HG03378 (cell line): ENCODE measurements around the gene RBM15.

ENCODE experiments used
- ATAC-seq: cut with Tn5 transposase; IDR thresholded peaks from one replicate; pipeline ENCODE4 v1.9.1; 2021; ENCODE audit warnings: mild to moderate bottlenecking, moderate library complexity; ENCODE audit not compliant: unreplicated experiment

The RBM15 gene

GRCh38 chr1:110347182-110347893, 8.2 kb downstream of the RBM15 start:
- no peak for ATAC-seq

GRCh38 chr1:110348050-110348449, 8.9 kb downstream of the RBM15 start:
- ATAC-seq: no peak

- ATAC-seq: no peak
Measured at GRCh38 chr1:110348771-110349170, 9.6 kb downstream of the RBM15 start.

GRCh38 chr1:110350360-110350759, 11.2 kb downstream of the RBM15 start:
- no peak for ATAC-seq

GRCh38 chr1:110355321-110355720, 16.1 kb downstream of the RBM15 start:
- no peak for ATAC-seq

GRCh38 chr1:110356379-110356778, 17.2 kb downstream of the RBM15 start:
- no peak for ATAC-seq

- no peak for ATAC-seq
Measured at GRCh38 chr1:110360431-110360830, 21.3 kb downstream of the RBM15 start.

- ATAC-seq: no peak
Measured at GRCh38 chr1:110361856-110362255, 22.7 kb downstream of the RBM15 start.

GRCh38 chr1:110364221-110364620, 25.0 kb downstream of the RBM15 start:
- ATAC-seq: no peak

- ATAC-seq: no peak
Measured at GRCh38 chr1:110370827-110371226, 31.6 kb downstream of the RBM15 start.

GRCh38 chr1:110375490-110375889, 36.3 kb downstream of the RBM15 start:
- ATAC-seq: no peak

- no peak for ATAC-seq
Measured at GRCh38 chr1:110380672-110381283, 41.6 kb downstream of the RBM15 start.

GRCh38 chr1:110383251-110383990, 44.2 kb downstream of the RBM15 start:
- ATAC-seq: no peak

GRCh38 chr1:110384581-110385321, 45.6 kb downstream of the RBM15 start:
- ATAC-seq: peak; percentile 75

GRCh38 chr1:110385369-110385768, 46.2 kb downstream of the RBM15 start:
- no peak for ATAC-seq

GRCh38 chr1:110387048-110387754, 48.0 kb downstream of the RBM15 start:
- no peak for ATAC-seq

GRCh38 chr1:110390096-110390495, 50.9 kb downstream of the RBM15 start:
- ATAC-seq: no peak

- no peak for ATAC-seq
Measured at GRCh38 chr1:110390692-110391245, 51.6 kb downstream of the RBM15 start, which contains the start of gene SLC16A4. SLC16A4 (minus strand) TSS chr1:110391026; CDS start chr1:110389323, 1,703 bp downstream.

- ATAC-seq: no peak
Measured at GRCh38 chr1:110393286-110393685, 54.1 kb downstream of the RBM15 start.
